CD14-positive monocyte (primary cell): ENCODE data around the gene LYPD6. TPM values are rescaled to one million over a fixed set of nuclear protein-coding genes. Genes with fewer than 3 reads are reported as not detected.

ENCODE experiments used
- DNase-seq, 3 donors: peaks; one replicate each; pipeline ENCODE4 v3.0.0-alpha.2; 2011 to 2022
- H2AFZ ChIP-seq: 2 replicates; pipeline ENCODE4 v1.6.0; 2012; ENCODE audit warnings: mild to moderate bottlenecking, low read depth, low read length, inconsistent platforms; ENCODE audit not compliant: insufficient read depth, poor library complexity, severe bottlenecking
- H3K27ac ChIP-seq, 2 donors: 1 replicate in 1 of 2; 2 replicates in 1 of 2; pipeline ENCODE4 v1.5.1; 2012 to 2013; ENCODE audit warnings: low read length in 2 of 2, control low read depth in 1 of 2, inconsistent platforms in 1 of 2, low read depth in 1 of 2, mild to moderate bottlenecking in 1 of 2
- H3K27me3 ChIP-seq, 2 donors: one replicate each; pipeline versions ENCODE4 v1.6.0 to v1.6.1; 2011 to 2013; ENCODE audit warnings: low read length in 2 of 2; ENCODE audit not compliant: control insufficient read depth in 2 of 2, insufficient read depth in 2 of 2
- H3K36me3 ChIP-seq, 2 donors: replicated peaks in 1 of 2; 1 replicate in 1 of 2; 2 replicates in 1 of 2; pipeline versions ENCODE4 v1.5.1 to v1.6.1; 2012 to 2013; ENCODE audit warnings: low read length in 2 of 2, control low read depth in 1 of 2, inconsistent platforms in 1 of 2, mild to moderate bottlenecking in 1 of 2; ENCODE audit not compliant: insufficient read depth in 2 of 2, control insufficient read depth in 1 of 2
- H3K4me1 ChIP-seq, 2 donors: 1 replicate in 1 of 2; 2 replicates in 1 of 2; pipeline versions ENCODE4 v1.5.1 to v1.6.1; 2012 to 2013; ENCODE audit warnings: low read length in 2 of 2, control low read depth in 1 of 2, inconsistent platforms in 1 of 2, mild to moderate bottlenecking in 1 of 2, moderate library complexity in 1 of 2; ENCODE audit not compliant: insufficient read depth in 2 of 2, control insufficient read depth in 1 of 2
- H3K4me2 ChIP-seq: replicated peaks from 2 replicates; pipeline ENCODE3; 2012; ENCODE audit warnings: low read length, moderate library complexity, mild to moderate bottlenecking; ENCODE audit not compliant: poor library complexity, severe bottlenecking; ENCODE audit errors: extremely low read depth
- H3K4me3 ChIP-seq, 3 experiments: fragments of 200-600 bp in 1 of 3; sonication (generic) in 1 of 3; replicated peaks in 1 of 3; 1 replicate in 2 of 3; 2 replicates in 1 of 3; pipeline ENCODE4 v1.5.1; 2011 to 2013; ENCODE audit warnings: low read length in 3 of 3, mild to moderate bottlenecking in 3 of 3, control low read depth in 2 of 3, low read depth in 2 of 3, inconsistent platforms in 1 of 3, moderate library complexity in 1 of 3
- H3K79me2 ChIP-seq: 2 replicates; pipeline ENCODE4 v1.6.0; 2012; ENCODE audit warnings: mild to moderate bottlenecking, control low read depth, inconsistent platforms, low read length, moderate library complexity; ENCODE audit not compliant: insufficient read depth
- H3K9ac ChIP-seq: 2 replicates; pipeline ENCODE4 v1.6.0; 2017; ENCODE audit warnings: low read length, mild to moderate bottlenecking; ENCODE audit not compliant: insufficient read depth, poor library complexity, severe bottlenecking
- H3K9me3 ChIP-seq, 2 donors: replicated peaks in 1 of 2; 1 replicate in 1 of 2; 2 replicates in 1 of 2; pipeline versions ENCODE4 v1.5.1 to v1.6.1; 2012 to 2013; ENCODE audit warnings: low read length in 2 of 2, control low read depth in 1 of 2; ENCODE audit not compliant: control insufficient read depth in 1 of 2, insufficient read depth in 1 of 2
- H4K20me1 ChIP-seq: 2 replicates; pipeline ENCODE4 v1.6.0; 2012; ENCODE audit warnings: mild to moderate bottlenecking, low read length, control low read depth, moderate library complexity; ENCODE audit not compliant: insufficient read depth
- H3K27ac Mint-ChIP-seq, 7 donors: one replicate each; pipeline ENCODE4 v1.8.0; 2020; ENCODE audit warnings: mild to moderate bottlenecking in 7 of 7, mixed read lengths in 7 of 7, moderate library complexity in 6 of 7, inconsistent platforms in 2 of 7
- H3K27me3 Mint-ChIP-seq, 3 donors: one replicate each; pipeline ENCODE4 v1.8.0; 2021 to 2022; ENCODE audit warnings: low read depth in 3 of 3, mild to moderate bottlenecking in 3 of 3, mixed read lengths in 3 of 3, moderate library complexity in 3 of 3, inconsistent platforms in 1 of 3
- H3K36me3 Mint-ChIP-seq, 2 donors: one replicate each; pipeline ENCODE4 v1.8.0; 2020; ENCODE audit warnings: mixed read lengths in 2 of 2, inconsistent platforms in 1 of 2, mild to moderate bottlenecking in 1 of 2
- H3K4me1 Mint-ChIP-seq: one replicate; pipeline ENCODE4 v1.8.0; 2020; ENCODE audit warnings: mild to moderate bottlenecking, mixed read lengths
- H3K4me3 Mint-ChIP-seq, 2 donors: one replicate each; pipeline ENCODE4 v1.8.0; 2020; ENCODE audit warnings: mild to moderate bottlenecking in 2 of 2, mixed read lengths in 2 of 2, moderate library complexity in 1 of 2
- H3K9me3 Mint-ChIP-seq, 7 donors: one replicate each; pipeline ENCODE4 v1.8.0; 2020 to 2022; ENCODE audit warnings: mixed read lengths in 7 of 7, mild to moderate bottlenecking in 6 of 7, moderate library complexity in 6 of 7, inconsistent platforms in 2 of 7
- WGBS: methylation state at CpG from one replicate; pipeline ENCODE4 v1.1.5; 2013; ENCODE audit warnings: missing lambda C conversion rate; ENCODE audit not compliant: insufficient coverage; 5-methylcytosine and 5-hydroxymethylcytosine counted together
- intact Hi-C, 2 donors: fragments of 100-400 bp; cut with micrococcal nuclease; formaldehyde crosslinking; loops; one replicate each; pipeline versions ENCODE4 v1.15.0 to v1.15.1; 2023
- polyA plus RNA-seq, 3 donors: library from polyadenylated mRNA; depleted of rRNA in 1 of 3; unstranded in 2 of 3; stranded (reverse) in 1 of 3; fragments of 300-500 nt in 2 of 3; fragments of >200 nt in 1 of 3; fragmentation: Illumina TruSeq in 2 of 3; gene quantifications; 1 replicate in 2 of 3; 2 replicates in 1 of 3; pipeline ENCODE4 v1.2.3, GENCODE V29; 2012 to 2021
- TF ChIP-seq, protein P1 (sequence below): fragments of 200-600 bp; IDR thresholded peaks from one replicate; pipeline ENCODE4 v1.8.0; 2022; ENCODE audit warnings: antibody characterized with exemption, mild to moderate bottlenecking

LYPD6 gene
- polyA plus RNA-seq, 3 donors, result not detected

DNA sequence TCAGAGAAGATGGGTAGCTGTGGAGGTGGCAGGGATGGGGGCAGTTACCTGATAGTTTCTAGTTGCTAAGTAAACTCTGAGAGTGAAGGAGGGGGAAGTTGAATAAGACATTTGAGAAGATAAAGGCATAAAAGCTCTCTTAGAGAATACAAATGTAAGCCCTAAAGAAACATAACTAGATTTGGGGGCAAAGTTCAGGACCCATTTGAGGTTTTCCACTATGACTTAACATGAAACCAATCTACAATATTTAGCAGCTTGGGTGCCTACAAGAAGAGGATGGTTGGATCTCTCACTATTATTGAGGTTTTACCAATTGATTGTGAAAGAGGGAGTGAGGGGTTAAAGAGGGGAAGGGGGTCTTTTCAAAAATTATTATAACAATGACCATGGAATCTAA lies 34.4 kb upstream of the LYPD6 start:
- Histone ChIP-seq H3K36me3 (no peaks in the 10 kb centered on the region), H2AFZ (no peak overlapping the region), H3K4me2 (no peak overlapping the region), H3K4me1 (no peaks in the 10 kb centered on the region), H3K27ac (no peak overlapping the region), H3K9me3 (no peaks in the 10 kb centered on the region), H3K79me2 (no peaks in the 10 kb centered on the region), H3K9ac (no peak overlapping the region), H3K4me3 (no peak overlapping the region), H3K27me3 (no peaks in the 10 kb centered on the region), H4K20me1 (no peaks in the 10 kb centered on the region)
- Mint-ChIP-seq H3K27ac (no peak overlapping the region), H3K36me3 (no peaks in the 10 kb centered on the region), H3K4me3 (no peak overlapping the region), H3K4me1 (no peaks in the 10 kb centered on the region), H3K27me3 (peaks cover 0 to 5% (median 4%) of the 10 kb centered on the region in 3 donors), H3K9me3 (peaks cover 0 to 1% (median 0%) of the 10 kb centered on the region in 7 donors)
- DNase-seq, result no peak
- TF ChIP-seq, protein P1, sequence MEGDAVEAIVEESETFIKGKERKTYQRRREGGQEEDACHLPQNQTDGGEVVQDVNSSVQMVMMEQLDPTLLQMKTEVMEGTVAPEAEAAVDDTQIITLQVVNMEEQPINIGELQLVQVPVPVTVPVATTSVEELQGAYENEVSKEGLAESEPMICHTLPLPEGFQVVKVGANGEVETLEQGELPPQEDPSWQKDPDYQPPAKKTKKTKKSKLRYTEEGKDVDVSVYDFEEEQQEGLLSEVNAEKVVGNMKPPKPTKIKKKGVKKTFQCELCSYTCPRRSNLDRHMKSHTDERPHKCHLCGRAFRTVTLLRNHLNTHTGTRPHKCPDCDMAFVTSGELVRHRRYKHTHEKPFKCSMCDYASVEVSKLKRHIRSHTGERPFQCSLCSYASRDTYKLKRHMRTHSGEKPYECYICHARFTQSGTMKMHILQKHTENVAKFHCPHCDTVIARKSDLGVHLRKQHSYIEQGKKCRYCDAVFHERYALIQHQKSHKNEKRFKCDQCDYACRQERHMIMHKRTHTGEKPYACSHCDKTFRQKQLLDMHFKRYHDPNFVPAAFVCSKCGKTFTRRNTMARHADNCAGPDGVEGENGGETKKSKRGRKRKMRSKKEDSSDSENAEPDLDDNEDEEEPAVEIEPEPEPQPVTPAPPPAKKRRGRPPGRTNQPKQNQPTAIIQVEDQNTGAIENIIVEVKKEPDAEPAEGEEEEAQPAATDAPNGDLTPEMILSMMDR, result no peak
- intact Hi-C loops, result no loop called here

DNA sequence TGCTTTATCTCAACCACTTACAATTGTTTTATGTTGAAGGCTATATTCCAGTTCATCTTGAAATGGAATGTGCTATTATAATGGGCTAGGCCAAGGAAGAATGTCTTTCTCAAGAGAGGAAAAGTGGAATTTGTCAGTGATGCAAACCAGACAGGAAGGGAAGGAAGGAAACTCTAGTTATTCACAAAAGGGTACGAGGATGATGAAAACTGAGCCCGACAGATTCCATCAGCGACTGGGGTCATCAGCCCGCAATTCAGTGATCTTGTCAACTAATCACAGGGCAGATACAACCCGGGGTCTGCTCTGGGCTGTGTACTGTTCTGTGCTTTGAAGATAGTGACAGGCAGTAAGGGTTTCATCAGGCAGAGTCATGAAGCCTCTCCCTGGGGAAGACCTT lies 23.4 kb upstream of the LYPD6 start:
- Histone ChIP-seq H3K27me3 (peaks cover 0 to 2% of the 10 kb centered on the region in 2 donors), H4K20me1 (no peaks in the 10 kb centered on the region), H2AFZ (no peak overlapping the region), H3K9ac (no peak overlapping the region), H3K4me1 (no peaks in the 10 kb centered on the region), H3K79me2 (no peaks in the 10 kb centered on the region), H3K36me3 (no peaks in the 10 kb centered on the region), H3K4me3 (no peak overlapping the region), H3K9me3 (peaks cover 0 to 4% of the 10 kb centered on the region in 2 donors), H3K27ac (no peak overlapping the region), H3K4me2 (no peak overlapping the region)
- intact Hi-C loops, result no loop called here
- Mint-ChIP-seq H3K36me3 (no peaks in the 10 kb centered on the region), H3K4me3 (no peak overlapping the region), H3K27me3 (peaks cover 2 to 21% (median 6%) of the 10 kb centered on the region in 3 donors), H3K4me1 (no peaks in the 10 kb centered on the region), H3K27ac (no peak overlapping the region), H3K9me3 (peaks cover 0 to 5% (median 3%) of the 10 kb centered on the region in 7 donors)
- no peak for DNase-seq
- TF ChIP-seq, protein P1, result no peak
- WGBS, result no CpG with 5 or more reads among the region's 5 CpGs
